Measurements from ENCODE around the gene DSCAML1.

DNA sequence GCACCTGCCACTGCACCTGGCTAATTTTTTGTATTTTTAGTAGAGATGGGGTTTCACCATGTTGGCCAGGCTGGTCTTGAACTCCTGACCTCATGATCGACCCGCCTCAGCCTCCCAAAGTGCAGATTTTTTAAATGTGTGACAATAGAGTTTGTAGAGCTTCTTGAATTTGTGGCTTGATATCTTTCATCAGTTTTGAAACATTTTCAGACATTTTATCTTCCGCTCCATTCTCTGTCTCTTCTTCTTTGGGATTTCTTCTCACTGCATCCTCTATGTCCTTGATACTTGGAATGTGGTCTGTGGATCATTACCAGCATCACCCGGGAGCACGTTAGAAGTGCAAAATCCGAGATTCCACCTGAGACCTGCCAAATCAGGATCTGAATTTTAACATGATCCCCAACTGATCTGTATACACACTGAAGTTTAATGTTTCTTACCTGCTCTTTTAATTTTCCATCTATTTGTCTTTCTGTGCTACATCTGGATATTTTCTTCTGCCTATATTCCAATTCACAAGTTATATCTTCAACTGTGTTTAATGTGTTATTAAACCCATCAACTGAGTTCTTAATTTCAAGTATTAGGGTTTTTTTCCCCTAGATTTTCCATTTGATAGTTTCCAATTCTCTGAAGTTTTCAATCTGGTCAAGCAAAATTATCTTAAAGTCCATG is 343.0 kb downstream of the DSCAML1 start:
- TF ChIP-seq CTCF (conservative IDR thresholded peaks at IDR 0.05; ENCODE audit: low read length) (no peak), EZH2phosphoT487 (IDR thresholded peaks at IDR 0.05; ENCODE audit: borderline replicate concordance, low read depth, low read length) (no peak)

All from OCI-LY7 (cell line).